GM18498 (cell line): ENCODE measurements around the gene DUSP1.
"Not testable (repeated sequence)": the region's sequence is repeated elsewhere in the genome, so short reads cannot be mapped to it uniquely, and the experiment has no call there.

Experiments used
- ATAC-seq: cut with Tn5 transposase; IDR thresholded peaks from one replicate; pipeline ENCODE4 v1.9.1; 2021; ENCODE audit warnings: mild to moderate bottlenecking, moderate library complexity; ENCODE audit not compliant: unreplicated experiment

DUSP1 gene, protein sequence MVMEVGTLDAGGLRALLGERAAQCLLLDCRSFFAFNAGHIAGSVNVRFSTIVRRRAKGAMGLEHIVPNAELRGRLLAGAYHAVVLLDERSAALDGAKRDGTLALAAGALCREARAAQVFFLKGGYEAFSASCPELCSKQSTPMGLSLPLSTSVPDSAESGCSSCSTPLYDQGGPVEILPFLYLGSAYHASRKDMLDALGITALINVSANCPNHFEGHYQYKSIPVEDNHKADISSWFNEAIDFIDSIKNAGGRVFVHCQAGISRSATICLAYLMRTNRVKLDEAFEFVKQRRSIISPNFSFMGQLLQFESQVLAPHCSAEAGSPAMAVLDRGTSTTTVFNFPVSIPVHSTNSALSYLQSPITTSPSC

DNA sequence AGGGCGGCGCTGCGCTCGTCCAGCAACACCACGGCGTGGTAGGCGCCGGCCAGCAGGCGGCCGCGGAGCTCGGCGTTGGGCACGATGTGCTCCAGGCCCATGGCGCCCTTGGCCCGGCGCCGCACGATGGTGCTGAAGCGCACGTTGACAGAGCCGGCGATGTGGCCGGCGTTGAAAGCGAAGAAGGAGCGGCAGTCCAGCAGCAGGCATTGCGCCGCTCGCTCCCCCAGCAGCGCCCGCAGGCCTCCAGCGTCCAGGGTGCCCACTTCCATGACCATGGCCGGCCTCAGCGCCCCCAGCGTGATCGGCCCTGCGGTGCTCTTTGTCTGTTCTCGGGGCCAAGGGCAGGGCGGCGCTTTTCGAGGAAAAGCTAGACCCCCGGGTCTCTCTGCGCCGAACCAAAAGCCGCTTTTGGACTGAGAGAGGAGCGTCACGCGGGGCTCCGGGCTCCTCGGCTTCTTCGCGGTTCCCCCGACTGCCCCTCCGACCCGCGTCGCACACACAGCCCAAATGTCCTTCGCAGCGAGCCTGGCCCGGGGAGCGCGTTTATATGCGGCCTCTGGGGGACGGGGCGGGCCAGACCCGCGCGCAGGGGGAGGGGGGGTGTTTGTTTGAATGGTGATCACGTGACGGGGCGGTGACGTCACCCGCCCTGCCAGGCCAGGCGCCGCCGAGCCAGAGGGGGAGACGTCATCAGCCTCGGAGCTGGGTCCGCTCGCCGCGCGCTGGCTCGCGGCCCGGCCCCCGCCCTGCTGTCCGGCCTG lies at the start of gene DUSP1:
Gene DUSP1, minus strand, starts transcription at position 521 of the 764 bp plus-strand sequence. Its CDS starts 243 bp downstream, at position 278.
- ATAC-seq: peak; percentile 58

DNA sequence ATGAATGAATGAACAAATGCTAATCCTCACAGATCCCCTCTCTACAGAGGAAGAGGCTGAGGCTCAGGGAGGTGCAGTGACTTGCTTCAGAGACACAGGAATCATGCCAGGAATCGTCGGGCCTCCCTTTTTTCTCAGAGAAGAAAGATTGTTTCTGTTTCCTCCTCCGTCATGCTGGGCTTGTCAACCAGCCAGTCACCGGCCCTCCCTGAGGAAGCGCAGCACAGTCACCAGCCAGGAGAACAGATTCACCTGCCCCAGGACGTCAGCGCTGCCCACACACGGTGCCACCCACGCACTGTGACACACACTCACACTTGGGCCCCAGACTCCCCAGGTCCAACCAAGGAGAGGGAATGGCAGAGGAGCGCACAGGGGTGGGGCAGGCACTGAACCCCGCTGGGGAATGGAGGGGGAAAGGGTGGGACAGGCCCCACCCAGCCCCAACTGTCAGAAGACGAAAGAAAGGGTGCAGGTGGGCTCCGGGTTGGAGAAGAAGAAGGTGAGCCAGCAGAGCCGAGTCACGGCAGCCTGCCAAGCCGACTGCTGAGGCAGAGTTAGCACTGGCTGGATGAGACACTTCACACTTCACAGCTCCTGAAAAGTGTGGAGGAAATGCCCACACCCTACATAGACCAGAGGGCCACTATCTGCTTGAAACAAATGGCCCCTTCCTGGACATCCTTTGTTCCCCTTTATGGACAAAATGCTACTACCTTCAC lies 49.2 kb upstream of the DUSP1 start:
- no peak for ATAC-seq

DNA sequence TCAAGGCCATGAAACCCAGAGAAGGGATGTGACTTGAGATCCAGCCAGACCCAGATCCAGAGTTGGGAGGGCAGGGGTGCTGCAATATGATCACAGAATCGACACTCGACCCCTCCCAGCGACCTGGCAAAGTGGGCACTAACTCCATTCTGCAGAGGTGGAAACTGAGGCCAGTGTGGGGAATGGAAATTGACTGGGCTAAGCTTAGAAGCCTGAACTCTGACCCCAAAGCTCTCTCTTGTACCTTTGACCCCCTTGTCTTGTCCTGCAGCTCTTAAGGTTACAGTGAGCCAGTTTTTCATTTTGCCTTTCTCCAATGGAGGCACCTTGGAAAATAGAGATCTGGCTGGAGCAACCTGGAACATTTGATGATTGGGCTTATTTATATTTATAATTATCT lies 48.6 kb upstream of the DUSP1 start:
- no peak for ATAC-seq

DNA sequence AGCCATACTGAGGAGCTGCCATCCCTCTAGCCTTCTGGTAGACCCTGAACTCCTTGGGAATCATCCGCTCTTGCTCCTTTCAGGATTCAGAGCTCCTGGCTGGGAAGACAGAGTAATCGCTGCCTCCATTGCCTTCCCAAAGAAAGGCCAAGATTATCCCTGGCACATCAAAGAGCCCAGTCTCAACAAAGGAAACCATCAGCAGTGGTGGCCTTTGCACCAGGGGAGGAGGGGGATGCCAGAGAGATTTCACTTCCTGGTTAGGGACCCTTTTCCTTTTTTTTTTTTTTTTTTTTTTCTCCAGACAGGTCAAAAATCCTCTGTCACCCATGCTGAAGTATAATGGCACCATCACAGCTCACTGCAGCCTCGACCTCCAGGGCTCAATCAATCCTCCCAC lies 47.1 kb upstream of the DUSP1 start:
- ATAC-seq: no peak

DNA sequence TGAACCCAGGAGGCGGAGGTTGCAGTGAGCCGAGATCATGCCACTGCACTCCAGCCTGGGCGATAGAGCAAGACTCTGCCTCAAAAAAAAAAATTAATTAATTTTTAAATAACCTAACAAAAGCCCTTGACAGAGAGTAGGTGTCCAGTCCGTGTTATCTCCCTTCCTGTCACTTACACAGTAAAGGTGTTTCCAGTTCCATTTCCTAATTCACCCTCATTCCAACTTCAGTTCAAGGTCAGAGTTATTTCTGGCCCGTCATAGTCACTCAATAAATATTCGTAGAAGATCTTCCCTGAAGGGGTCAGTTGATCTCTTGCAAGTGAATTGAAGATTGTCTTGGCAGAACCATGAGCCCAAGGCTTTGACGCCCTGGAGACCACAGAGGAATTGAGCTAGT lies 46.7 kb upstream of the DUSP1 start:
- no peak for ATAC-seq

DNA sequence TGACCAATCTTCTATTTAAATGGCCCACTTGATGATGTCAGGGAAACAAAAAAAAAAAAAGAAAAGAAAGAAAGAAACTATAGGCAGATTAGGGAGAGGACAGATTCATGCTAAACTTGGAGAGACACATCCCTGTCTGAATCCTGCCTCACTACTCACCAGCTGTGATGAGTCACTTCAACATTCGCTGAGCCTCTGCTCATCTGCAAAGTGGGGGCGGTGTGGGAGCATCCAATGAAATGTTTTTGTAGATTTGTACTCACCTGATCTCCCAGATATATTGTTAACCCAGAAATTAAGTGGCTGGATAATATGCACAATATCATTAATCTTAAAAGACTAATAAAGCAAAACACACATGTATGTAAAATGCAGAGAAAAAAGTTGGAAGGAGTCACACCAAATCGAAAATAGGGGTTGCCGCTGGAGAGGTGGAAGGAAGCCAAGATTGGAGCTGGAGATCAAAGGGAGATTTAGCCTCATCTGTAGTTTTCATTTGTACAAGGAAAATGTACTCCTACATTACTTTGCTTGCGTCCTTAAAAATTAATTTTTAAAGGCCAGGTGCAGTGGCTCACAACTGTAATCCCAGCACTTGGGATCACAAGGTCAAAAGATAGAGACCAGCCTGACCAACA lies 46.0 kb upstream of the DUSP1 start:
- no peak for ATAC-seq

DNA sequence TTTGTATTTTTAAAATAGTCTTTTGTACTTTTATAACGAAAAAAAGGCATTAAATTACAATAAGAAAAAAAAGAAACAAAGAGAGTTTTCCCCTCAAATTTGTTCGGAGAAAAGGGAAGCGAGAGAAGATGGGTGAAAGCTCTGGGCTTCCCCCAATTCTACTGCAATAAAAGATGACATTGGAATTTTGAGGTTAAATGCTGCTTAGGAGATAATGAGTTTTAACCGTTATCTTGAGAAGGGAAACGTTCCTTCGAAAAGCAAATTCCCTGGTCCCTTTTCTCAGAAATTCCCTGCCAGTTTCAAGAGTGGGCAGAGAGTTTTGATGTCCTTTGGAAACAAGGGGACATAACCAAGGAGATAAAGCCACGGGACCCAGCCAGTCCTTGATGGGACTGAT lies 44.6 kb upstream of the DUSP1 start:
- ATAC-seq: no peak

DNA sequence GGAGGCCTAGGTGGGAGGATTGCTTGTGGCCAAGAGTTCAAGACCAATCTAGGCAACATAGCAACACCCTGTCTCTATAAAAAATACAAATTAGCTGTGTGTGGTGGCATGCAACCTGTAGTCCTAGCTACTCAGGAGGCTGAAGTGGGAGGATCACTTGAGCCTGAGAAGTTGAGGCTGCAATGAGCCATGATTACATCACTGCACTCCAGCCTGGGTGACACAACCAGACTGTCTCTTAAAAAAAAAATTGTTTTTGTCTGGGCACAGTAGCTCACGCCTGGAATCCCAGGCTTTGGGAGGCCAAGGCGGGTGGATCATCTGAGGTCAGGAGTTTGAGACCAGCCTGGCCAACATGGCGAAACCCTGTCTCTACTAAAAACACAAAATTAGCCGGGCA lies 40.0 kb upstream of the DUSP1 start:
- not testable (repeated sequence) for ATAC-seq

DNA sequence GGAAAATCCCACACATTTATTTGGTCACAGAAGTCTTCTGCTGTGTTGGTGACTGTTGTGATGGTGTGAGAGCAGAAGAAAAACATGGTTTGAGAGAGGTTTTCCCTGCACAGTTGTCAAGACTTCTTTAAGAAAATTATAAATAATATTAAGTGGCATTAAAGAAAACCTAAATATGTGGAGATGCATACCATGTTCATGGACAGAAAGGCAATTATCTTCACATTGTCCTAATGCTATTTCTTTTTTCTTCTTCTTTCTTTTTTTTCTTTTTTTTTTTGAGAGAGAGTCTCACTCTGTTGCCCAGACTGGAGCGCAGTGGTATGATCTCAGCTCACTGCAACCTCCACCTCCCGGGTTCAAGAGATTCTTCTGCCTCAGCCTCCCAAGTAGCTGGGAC lies 38.8 kb upstream of the DUSP1 start:
- no peak for ATAC-seq

DNA sequence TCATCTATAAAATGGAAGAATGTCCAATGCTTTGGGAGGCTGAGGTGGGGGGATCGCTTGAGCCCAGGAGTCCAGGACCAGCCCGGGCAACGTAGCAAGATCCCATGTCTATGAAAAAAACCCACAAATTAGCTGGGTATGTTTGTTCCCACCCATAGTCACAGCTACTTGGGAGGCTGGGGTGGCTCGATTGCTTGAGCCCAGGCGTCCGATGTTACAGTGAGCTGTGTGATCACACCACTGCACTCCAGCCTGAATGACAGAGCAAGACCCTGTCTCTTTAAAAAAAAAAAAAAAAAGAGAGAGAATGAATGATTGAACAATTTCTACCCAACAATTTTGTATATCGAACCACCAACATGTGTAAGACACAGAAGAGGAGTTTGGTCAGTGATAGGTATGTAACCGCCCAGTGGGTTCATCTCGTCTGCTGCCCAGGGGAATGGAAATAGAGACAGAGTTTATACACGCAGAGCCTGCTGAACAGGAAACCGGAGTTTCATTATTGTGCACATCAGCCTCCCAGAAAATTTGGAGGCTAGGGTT lies 36.8 kb upstream of the DUSP1 start:
- ATAC-seq: no peak

DNA sequence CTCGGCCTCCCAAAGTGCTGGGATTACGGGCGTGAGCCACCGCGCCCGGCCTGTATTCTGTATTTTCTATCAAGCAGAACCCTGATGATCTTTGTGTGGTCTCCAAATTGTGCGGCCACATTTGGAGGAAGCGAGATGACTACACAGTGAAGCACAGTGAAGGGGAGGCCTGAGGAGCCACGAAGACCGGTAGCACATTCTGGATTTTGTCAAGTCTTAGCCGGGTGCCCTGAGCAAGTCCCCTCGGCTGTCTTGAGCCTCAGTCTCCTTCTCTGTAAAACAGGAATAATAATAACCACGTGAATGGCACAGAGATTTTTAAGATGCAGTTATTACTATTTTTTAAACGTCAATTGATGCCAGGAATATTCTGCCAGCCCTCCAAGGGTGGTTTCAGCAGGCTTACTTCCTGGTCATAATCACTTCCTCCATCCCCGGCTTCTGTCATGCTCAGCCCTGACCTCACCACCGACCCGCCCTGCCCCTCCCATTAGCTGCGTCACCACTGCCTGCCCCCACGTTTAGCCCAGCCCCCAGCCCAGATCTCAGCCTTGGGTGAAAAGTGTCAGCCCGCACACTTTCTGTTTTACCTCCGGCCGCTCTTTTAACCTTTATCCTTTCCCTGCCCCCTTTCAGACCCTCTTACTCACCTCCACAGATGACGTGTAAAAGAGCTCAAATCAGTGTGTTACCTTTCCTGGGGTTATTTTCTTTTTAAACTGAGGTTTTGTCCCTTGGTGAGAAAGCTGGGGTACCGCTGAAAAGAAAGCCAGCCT lies 36.1 kb upstream of the DUSP1 start:
- peak; percentile 98 for ATAC-seq

DNA sequence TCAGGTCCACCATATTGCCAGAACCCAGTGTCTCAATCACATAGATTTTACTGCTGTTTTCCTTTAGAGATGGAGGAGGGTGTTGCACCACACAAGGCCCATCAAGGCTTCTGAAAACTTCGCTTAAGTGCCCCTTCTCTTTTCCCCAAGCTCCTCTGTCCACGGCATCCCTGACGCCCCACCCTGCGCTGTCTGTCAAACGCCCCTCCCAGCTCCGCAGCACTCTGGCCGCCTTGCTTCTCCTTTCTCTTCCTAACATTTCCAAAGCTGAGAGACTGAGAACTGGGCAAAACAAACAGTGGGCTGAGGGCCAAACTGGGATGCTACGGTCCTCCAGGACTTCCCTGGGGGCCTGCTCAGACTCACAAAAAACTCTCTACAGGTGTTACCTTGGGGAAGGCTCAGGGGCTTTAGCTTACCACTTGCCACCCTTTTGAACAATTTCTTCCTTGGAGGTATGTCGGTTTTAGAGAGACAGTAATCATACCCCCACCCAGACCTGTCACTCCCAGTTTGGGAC lies 34.8 kb upstream of the DUSP1 start:
- no peak for ATAC-seq

DNA sequence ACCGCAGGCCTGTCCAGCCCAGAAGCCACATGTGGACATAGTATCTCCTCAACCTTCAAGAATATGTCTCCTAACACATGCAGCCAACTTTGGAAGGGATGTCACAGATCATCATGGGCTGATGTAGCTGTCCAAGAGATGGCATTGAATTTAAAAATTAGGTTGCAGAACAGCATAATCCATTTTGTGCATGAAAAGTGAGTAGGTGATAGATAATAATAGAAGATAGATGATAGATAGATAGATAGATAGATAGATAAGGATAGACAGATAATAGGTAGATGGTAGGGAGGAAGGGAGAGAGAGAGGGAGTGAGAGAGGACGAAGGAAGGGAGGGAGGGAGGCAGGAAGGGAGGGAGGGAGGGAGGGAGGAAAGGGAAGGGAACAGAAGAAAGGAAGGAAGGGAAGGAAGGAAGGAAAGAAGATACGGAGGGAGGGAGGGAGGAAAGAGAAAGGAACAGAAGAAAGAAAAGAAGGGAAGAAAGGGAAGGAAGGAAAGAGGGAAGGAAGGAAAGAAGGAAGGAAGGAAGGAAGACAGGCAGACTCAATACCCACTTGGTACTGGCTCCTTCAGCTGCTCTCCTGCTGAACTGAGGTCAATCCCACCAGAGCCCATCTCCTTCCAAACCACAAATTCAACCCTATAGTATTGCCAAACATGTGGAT lies 34.2 kb upstream of the DUSP1 start:
- no peak for ATAC-seq

DNA sequence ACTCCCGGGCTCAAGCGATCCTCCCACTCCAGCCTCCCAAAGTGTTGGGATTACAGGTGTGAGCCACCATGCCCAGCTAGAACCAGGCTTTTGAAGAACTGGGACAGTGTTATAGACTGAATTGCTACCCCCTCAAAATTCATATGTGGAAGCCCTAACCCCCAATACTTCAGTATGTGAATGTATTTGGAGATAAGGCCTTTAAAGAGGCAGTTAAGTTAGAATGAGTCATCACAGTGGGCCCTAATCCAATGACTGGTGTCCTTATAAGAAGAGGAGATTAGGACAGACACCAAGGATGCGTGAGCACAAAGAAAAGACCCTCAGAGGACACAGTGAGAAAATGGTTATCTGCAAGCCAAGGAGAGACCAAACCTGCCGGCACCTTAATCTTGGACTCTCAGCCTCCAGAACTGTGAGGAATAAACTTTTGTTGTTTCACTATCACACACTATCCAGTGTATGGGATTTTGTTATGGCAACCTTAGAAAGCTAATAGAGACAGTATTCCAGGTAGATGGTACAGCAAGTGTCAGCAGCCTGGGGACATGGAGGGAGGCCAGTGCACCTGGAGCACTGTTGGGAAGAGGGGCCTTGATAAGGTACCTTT lies 31.7 kb upstream of the DUSP1 start:
- ATAC-seq: no peak

DNA sequence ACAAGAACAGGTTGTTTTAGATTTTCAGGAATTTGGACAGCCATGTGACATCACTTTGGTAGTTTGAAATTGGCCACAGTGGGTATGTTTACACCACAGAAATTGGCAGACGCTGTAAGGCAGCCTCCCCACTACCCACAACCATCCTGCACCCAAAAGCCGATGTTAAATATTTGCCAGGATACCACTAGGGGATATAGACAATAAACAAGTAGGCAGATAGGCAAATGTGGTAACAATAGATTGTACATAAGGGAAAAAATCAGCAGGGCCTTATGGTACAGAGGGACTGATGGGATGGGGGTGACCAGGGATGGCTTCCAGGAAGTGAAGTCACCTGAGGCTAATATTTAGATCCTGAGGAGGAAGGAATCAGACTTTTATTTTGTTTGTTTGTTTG lies 31.1 kb upstream of the DUSP1 start:
- ATAC-seq: no peak

DNA sequence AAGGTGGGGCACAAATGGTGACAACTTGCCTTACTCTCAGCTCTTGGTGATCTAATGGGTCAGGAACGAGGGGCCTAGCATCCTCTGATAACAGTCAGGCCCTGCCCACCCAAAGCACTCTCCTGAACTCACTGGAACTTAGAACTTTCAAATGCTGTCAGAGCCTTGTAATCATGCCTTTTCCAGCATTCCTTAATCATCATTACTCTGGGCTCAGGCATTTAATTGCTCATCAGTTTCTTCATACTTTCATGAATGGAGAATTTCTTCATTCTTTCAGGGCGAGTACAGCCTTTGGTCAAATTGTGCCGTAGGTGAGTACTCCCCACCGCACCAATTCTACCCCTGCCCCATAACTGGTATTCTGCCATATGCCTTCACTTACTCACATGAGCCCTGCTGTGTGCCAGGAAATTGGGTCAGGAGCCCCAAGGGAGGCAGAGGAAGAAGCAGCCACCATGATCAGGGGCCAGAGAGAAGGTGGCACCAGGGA lies 30.2 kb upstream of the DUSP1 start:
- no peak for ATAC-seq

DNA sequence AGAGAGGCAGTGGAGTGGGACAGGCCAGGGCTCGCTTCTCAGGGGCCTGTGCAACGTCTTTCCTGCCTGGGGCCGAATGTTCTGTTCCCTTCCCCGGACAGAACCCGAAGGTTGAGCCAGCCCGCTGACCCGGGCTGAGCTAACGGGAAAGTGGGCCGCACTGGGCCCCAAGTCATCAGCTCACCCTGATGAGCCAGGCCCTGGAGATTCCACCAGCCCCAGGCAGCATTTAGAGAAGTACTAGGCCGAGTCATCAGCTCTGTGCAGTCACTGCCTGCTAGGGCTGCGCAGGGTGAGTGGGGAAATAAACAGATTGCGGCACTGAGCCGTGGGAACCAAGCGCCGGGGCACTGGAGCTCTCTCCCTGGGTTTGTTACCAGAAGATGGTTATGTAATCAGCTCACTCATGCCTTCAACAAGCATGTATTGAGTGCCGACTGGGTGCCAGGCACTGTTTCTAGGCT lies 29.1 kb upstream of the DUSP1 start:
- no peak for ATAC-seq

DNA sequence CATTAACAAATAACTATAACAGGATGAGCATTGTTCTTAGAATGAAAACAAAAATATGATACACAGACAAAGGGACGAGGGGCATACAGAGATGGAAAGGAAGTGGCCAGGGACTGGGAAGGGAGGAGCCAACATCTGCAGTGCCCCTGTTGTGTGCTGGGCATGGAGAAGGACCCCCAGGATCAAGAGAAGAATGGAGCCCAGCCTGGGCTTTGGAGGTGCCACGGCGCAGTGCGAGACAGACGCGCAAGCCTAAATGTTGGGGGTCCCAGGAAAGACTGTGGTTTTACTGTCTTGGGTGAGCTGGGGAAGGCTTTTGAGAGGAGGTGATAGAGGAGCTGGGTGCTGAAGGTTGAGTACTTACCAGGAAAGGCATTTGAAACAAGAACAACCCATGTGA lies 28.4 kb upstream of the DUSP1 start:
- no peak for ATAC-seq
